ENCODE results near the gene XYLT1. TPM values are rescaled to one million over a fixed set of nuclear protein-coding genes. Genes with fewer than 3 reads are reported as not detected.

XYLT1 gene
- total RNA-seq, 1 experiment from 2014 or later, result 14.5 TPM

GRCh38 chr16:17354685-17355084 lies 116.1 kb downstream of the XYLT1 start:
- TF ChIP-seq, protein P1, sequence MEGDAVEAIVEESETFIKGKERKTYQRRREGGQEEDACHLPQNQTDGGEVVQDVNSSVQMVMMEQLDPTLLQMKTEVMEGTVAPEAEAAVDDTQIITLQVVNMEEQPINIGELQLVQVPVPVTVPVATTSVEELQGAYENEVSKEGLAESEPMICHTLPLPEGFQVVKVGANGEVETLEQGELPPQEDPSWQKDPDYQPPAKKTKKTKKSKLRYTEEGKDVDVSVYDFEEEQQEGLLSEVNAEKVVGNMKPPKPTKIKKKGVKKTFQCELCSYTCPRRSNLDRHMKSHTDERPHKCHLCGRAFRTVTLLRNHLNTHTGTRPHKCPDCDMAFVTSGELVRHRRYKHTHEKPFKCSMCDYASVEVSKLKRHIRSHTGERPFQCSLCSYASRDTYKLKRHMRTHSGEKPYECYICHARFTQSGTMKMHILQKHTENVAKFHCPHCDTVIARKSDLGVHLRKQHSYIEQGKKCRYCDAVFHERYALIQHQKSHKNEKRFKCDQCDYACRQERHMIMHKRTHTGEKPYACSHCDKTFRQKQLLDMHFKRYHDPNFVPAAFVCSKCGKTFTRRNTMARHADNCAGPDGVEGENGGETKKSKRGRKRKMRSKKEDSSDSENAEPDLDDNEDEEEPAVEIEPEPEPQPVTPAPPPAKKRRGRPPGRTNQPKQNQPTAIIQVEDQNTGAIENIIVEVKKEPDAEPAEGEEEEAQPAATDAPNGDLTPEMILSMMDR (conservative IDR thresholded peaks at IDR 0.05), result no peak
- no peak overlapping the region for H2BK120ac ChIP-seq (ENCODE audit: low read depth, low read length, poor library complexity, severe bottlenecking)
- H3K4me1 Mint-ChIP-seq, result peaks cover 14 to 39% of the 10 kb centered on the region in 2 experiments

More at GRCh38 chr16:17354685-17355084, 116.1 kb downstream of the XYLT1 start:
- H3K36me3 Mint-ChIP-seq (ENCODE audit: insufficient read depth in 1 of 3, low read depth in 3 of 3), result peaks cover 0 to 4% (median 4%) of the 10 kb centered on the region in 3 experiments; a peak in 4 of 7 replicates
- no peak overlapping the region; a peak in 1 of 7 replicates for H3K27ac Mint-ChIP-seq
- Histone ChIP-seq H3K56ac (ENCODE audit: insufficient read length, low read depth, low read length) (no peak overlapping the region), H2BK5ac (ENCODE audit: insufficient read length, low read length) (no peak overlapping the region), H2AFZ (ENCODE audit: low read length) (no peak overlapping the region), H3K4me2 (ENCODE audit: insufficient read depth, insufficient read length, low read length) (no peak overlapping the region), H3K23ac (ENCODE audit: insufficient read length, low read depth, low read length) (no peak overlapping the region), H4K8ac (replicated peaks; ENCODE audit: insufficient read length, low read depth, low read length) (no peak overlapping the region), H4K91ac (ENCODE audit: insufficient read length, low read depth, low read length) (no peak overlapping the region), H2BK20ac (ENCODE audit: low read depth, low read length, poor library complexity, severe bottlenecking) (no peak overlapping the region), H3K9ac (ENCODE audit: extremely low read depth, insufficient read length, low read length) (no peak overlapping the region), H2BK12ac (ENCODE audit: insufficient read length, low read depth, low read length) (no peak overlapping the region), H4K20me1 (ENCODE audit: control insufficient read depth, insufficient read depth, insufficient read length) (no peaks in the 10 kb centered on the region), H3K23me2 (ENCODE audit: insufficient read length, low read depth, low read length, poor library complexity, severe bottlenecking) (no peaks in the 10 kb centered on the region), H3K9me3 (ENCODE audit: control insufficient read depth, low read depth, low read length) (no peaks in the 10 kb centered on the region), H3K79me1 (ENCODE audit: insufficient read depth, low read depth, low read length, poor library complexity, severe bottlenecking) (no peaks in the 10 kb centered on the region), H3K14ac (ENCODE audit: insufficient read depth, low read length) (no peak overlapping the region; the same call in 1 of the 2 replicates), H3K27ac (ENCODE audit: insufficient read length, low read depth, low read length) (no peak overlapping the region), H3K4me1 (ENCODE audit: insufficient read depth, low read length) (peaks cover 3% of the 10 kb centered on the region; the same call in 1 of the 2 replicates), H3K4ac (ENCODE audit: low read depth, low read length) (no peak overlapping the region), H4K5ac (ENCODE audit: insufficient read length, low read depth, low read length) (no peak overlapping the region), H3K79me2 (ENCODE audit: insufficient read depth, low read length) (no peaks in the 10 kb centered on the region), H3K18ac (ENCODE audit: insufficient read length, low read depth, low read length) (no peak overlapping the region), H2AK5ac (ENCODE audit: insufficient read length, low read length) (no peak overlapping the region), H2BK15ac (ENCODE audit: low read depth, low read length) (no peak overlapping the region), H3K27me3 (ENCODE audit: insufficient read depth, low read length) (no peaks in the 10 kb centered on the region), H3T11ph (ENCODE audit: low read length) (no peak overlapping the region)
- H3K9me3 Mint-ChIP-seq, result no peaks in the 10 kb centered on the region
- DNase-seq, result no peak
- no peak overlapping the region for H3K4me3 Mint-ChIP-seq
- H3K27me3 Mint-ChIP-seq (ENCODE audit: low read depth), result no peaks in the 10 kb centered on the region
- WGBS (ENCODE audit: extremely low coverage, insufficient read length, low lambda C conversion rate), result no CpG with 5 or more reads among the region's 4 CpGs

Measured in H9 (cell line).